ENCODE data around the gene RFX3.

DNA sequence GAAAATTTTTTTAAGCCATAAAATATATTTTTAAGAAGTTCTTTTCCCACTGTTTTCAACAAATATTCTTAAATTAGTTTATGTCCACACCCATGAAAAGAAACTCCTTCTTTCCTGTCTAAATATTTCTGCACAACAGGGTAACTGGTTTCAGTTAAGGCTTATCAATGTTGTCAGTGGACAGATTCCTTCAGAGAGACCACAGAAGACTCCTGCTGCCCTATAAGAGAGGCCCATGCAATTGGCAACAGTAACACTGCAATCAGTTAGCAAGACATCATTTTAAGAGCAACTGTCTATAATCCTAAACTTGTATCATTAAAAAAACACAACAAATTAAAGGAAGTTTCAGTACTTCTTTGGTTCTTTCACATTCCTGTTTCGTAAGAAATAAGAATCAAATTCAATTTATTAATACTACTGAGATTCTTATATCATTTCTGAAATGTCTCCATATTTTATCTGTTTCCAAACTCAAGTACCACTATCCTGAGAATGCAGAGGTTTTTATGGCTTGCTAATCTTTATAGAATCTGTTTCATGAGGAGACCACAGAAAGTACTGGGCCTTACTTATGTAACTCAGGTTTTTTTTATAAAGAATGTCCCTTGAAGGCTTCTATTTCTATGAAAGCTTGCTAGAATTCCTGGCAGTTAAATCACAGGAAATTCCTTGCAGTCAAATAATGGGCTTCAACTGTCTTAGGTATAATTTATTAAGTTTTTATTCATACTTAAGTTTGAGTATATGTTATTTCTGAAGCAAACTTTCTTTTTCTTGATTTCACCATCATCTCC, 240.2 kb downstream of the RFX3 start:
- TF ChIP-seq, protein P1, sequence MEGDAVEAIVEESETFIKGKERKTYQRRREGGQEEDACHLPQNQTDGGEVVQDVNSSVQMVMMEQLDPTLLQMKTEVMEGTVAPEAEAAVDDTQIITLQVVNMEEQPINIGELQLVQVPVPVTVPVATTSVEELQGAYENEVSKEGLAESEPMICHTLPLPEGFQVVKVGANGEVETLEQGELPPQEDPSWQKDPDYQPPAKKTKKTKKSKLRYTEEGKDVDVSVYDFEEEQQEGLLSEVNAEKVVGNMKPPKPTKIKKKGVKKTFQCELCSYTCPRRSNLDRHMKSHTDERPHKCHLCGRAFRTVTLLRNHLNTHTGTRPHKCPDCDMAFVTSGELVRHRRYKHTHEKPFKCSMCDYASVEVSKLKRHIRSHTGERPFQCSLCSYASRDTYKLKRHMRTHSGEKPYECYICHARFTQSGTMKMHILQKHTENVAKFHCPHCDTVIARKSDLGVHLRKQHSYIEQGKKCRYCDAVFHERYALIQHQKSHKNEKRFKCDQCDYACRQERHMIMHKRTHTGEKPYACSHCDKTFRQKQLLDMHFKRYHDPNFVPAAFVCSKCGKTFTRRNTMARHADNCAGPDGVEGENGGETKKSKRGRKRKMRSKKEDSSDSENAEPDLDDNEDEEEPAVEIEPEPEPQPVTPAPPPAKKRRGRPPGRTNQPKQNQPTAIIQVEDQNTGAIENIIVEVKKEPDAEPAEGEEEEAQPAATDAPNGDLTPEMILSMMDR (IDR thresholded peaks at IDR 0.05), result no peak
- TF ChIP-seq POLR2A (IDR thresholded peaks at IDR 0.05), result no peak
- TF ChIP-seq POLR2AphosphoS5 (IDR thresholded peaks at IDR 0.05), result no peak
